Bronchial epithelial cell (primary cell): ENCODE data around the gene SNX9. TPM values are rescaled to one million over a fixed set of nuclear protein-coding genes. Genes with fewer than 3 reads are reported as not detected.

Experiments
- DNase-seq: peaks from one replicate; pipeline ENCODE4 v3.0.0-alpha.2; 2010; ENCODE audit warnings: low read depth
- FAIRE-seq: peaks from 2 replicates; lab custom pipeline; 2011; peaks lifted over from hg19 to GRCh38; lab: Jason Lieb, UNC
- H3K27me3 ChIP-seq: 2 replicates; pipeline ENCODE4 v1.5.1; 2011; ENCODE audit warnings: low read length; ENCODE audit not compliant: control insufficient read depth, insufficient read depth
- H3K36me3 ChIP-seq: 2 replicates; pipeline ENCODE4 v1.5.1; 2011; ENCODE audit warnings: low read length; ENCODE audit not compliant: control insufficient read depth, insufficient read depth
- H3K4me3 ChIP-seq: 2 replicates; pipeline ENCODE4 v1.5.1; 2011; ENCODE audit warnings: mild to moderate bottlenecking, low read depth, low read length, control low read depth
- CTCF ChIP-seq: IDR thresholded peaks from 2 replicates; pipeline ENCODE4 v1.5.1; 2011; ENCODE audit warnings: mild to moderate bottlenecking, moderate library complexity, low read length, control low read depth, inconsistent platforms; ENCODE audit not compliant: insufficient read depth, severe bottlenecking
- total RNA-seq: library from RNA; depleted of rRNA; stranded (reverse); fragments of >200 nt; gene quantifications from 2 replicates; pipeline ENCODE4 v1.2.1, GENCODE V29; 2014

The SNX9 gene
- total RNA-seq, 1 donor from 2014 or later, result 26.6 TPM

GRCh38 chr6:157811476-157812173 lies 11.4 kb upstream of the SNX9 start:
- H3K4me3 ChIP-seq, result no peak overlapping the region
- no peaks in the 10 kb centered on the region for H3K27me3 ChIP-seq
- H3K36me3 ChIP-seq, result no peaks in the 10 kb centered on the region
- TF ChIP-seq CTCF, result no peak
- no peak for FAIRE-seq
- no peak for DNase-seq

- FAIRE-seq (no peak), DNase-seq (no peak)
- TF ChIP-seq CTCF, result no peak
- Histone ChIP-seq H3K4me3 (no peak overlapping the region), H3K36me3 (no peaks in the 10 kb centered on the region), H3K27me3 (no peaks in the 10 kb centered on the region)
Measured at GRCh38 chr6:157812425-157813171, 10.4 kb upstream of the SNX9 start.

GRCh38 chr6:157813191-157813590 lies 9.9 kb upstream of the SNX9 start:
- no peak for TF ChIP-seq CTCF
- DNase-seq, result no peak
- no peaks in the 10 kb centered on the region for H3K36me3 ChIP-seq
- H3K4me3 ChIP-seq, result no peak overlapping the region
- no peak for FAIRE-seq
- no peaks in the 10 kb centered on the region for H3K27me3 ChIP-seq

DNA sequence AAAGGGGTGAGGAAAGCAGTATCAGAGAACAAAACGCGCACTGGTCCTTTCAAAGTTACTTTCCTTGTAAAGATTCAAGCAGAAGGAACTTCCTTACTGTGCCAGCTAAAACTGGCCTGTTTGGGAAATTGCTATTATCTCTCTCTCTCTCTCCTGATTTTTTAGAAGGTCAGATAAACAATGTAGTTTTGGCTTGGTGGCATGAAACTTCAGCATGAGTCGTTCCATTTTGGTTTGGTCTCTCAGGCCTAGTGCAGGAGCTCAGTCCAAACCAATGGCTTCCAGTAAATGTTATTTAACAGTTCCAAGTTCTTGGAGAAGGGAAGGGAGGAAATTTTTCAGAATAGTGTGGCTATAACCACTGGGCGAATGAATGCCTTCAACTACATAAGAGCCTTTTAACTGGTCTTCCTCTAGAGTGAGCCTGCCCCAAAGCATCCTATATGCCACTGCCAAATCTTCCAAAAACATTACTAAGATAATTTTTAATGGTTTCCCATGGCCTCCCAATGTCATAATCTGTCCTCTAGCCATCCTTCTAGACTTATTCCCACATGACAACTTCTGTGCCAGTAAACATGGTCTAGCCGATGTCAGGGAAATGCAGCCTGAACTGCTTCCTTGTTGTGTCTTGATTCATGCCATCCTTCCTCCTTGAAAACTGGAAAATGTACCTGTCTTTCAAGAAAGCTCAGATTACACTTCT lies 9.1 kb upstream of the SNX9 start:
- DNase-seq, result no peak

GRCh38 chr6:157814883-157815282 lies 8.2 kb upstream of the SNX9 start:
- FAIRE-seq (no peak), DNase-seq (no peak)
- TF ChIP-seq CTCF, result no peak
- H3K36me3 ChIP-seq, result no peaks in the 10 kb centered on the region
- H3K27me3 ChIP-seq, result no peaks in the 10 kb centered on the region
- no peak overlapping the region for H3K4me3 ChIP-seq

More for the DNA sequence above, 9.1 kb upstream of the SNX9 start:
- Histone ChIP-seq H3K27me3 (no peaks in the 10 kb centered on the region), H3K4me3 (no peak overlapping the region), H3K36me3 (no peaks in the 10 kb centered on the region)
- TF ChIP-seq CTCF, result no peak
- no peak for FAIRE-seq
